IMR-90 (cell line): ENCODE measurements around the gene HYAL1.

Source experiments
- BHLHE40 ChIP-seq: fragments of 150-350 bp; IDR thresholded peaks from 2 replicates; pipeline ENCODE4 v1.6.1; 2016; ENCODE audit warnings: mild to moderate bottlenecking, low read depth, low read length
- CEBPB ChIP-seq: IDR thresholded peaks from 2 replicates; pipeline ENCODE4 v1.6.1; 2012; ENCODE audit warnings: low read depth, low read length, improper control_type of control experiment
- CHD1 ChIP-seq: IDR thresholded peaks from 2 replicates; pipeline ENCODE4 v1.6.1; 2012; ENCODE audit warnings: low read depth, low read length, improper control_type of control experiment
- CTCF ChIP-seq: conservative IDR thresholded peaks from 2 replicates; pipeline ENCODE4 v1.5.1; 2012; ENCODE audit warnings: mild to moderate bottlenecking, low read depth, low read length, improper control_type of control experiment
- MAFK ChIP-seq: IDR thresholded peaks from 2 replicates; pipeline ENCODE4 v1.6.1; 2012; ENCODE audit warnings: low read depth, low read length, improper control_type of control experiment
- MXI1 ChIP-seq: IDR thresholded peaks from 2 replicates; pipeline ENCODE4 v1.6.1; 2012; ENCODE audit warnings: low read depth, mild to moderate bottlenecking, low read length, moderate library complexity, borderline replicate concordance
- POLR2A ChIP-seq: IDR thresholded peaks from 2 replicates; pipeline ENCODE4 v1.6.1; 2012; ENCODE audit warnings: mild to moderate bottlenecking, low read depth, low read length
- RAD21 ChIP-seq: IDR thresholded peaks from 2 replicates; pipeline ENCODE4 v1.6.1; 2012; ENCODE audit warnings: low read length, improper control_type of control experiment
- SMC3 ChIP-seq: fragments of 150-350 bp; IDR thresholded peaks from 2 replicates; pipeline ENCODE4 v1.6.1; 2016; ENCODE audit warnings: low read depth, mild to moderate bottlenecking, antibody characterized with exemption, low read length, moderate library complexity
- TF ChIP-seq, protein P1 (sequence below): fragments of 150-350 bp; IDR thresholded peaks from 2 replicates; pipeline ENCODE4 v1.6.1; 2017; ENCODE audit warnings: mild to moderate bottlenecking, antibody characterized with exemption, low read length, low read depth
- TF ChIP-seq, protein P2 (sequence below): fragments of 150-350 bp; IDR thresholded peaks from 2 replicates; pipeline ENCODE4 v1.6.1; 2016; ENCODE audit warnings: low read depth, mild to moderate bottlenecking, low read length, moderate library complexity, borderline replicate concordance

DNA sequence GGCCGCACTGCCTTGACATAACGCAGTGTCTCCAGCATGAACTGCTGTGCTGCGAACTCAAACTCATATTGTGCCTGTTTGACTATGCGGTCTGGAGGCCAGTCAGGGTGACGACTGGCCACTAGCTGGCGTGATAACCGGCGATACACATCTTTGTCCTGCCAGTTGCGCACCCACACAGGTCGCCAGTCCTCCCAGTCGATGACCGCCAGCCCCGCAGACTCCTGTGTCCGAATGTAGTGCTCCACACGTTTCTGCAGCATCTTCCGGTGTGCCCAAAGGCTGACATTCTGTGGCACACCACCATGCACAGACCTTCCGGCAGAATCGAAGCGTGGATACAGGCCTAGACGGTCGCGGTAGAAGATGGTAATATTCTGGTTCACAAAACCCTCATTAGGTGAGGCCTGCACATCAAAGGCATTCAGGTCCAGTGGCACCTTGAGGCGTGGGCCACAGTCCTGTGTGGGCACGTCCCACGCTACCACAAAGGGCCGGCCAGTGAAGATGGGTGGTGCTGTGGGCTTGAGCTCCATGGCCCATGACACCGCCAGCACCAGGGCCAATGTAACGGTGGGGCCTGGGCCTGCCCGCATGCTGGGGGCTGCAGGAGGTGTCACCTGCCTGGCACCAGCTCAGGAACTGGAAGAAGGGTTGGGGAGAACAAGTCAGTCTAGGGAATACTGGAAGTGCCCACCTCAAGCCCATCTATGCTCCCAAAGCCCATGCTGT is 16.7 kb upstream of the HYAL1 start:
- no peak for TF ChIP-seq CTCF
- TF ChIP-seq RAD21, result no peak
- TF ChIP-seq SMC3, result no peak
- no peak for TF ChIP-seq POLR2A
- TF ChIP-seq CEBPB, result no peak
- no peak for TF ChIP-seq BHLHE40
- TF ChIP-seq, protein P1, sequence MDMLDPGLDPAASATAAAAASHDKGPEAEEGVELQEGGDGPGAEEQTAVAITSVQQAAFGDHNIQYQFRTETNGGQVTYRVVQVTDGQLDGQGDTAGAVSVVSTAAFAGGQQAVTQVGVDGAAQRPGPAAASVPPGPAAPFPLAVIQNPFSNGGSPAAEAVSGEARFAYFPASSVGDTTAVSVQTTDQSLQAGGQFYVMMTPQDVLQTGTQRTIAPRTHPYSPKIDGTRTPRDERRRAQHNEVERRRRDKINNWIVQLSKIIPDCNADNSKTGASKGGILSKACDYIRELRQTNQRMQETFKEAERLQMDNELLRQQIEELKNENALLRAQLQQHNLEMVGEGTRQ, result no peak
- no peak for TF ChIP-seq CHD1
- TF ChIP-seq MAFK, result no peak
- TF ChIP-seq, protein P2, sequence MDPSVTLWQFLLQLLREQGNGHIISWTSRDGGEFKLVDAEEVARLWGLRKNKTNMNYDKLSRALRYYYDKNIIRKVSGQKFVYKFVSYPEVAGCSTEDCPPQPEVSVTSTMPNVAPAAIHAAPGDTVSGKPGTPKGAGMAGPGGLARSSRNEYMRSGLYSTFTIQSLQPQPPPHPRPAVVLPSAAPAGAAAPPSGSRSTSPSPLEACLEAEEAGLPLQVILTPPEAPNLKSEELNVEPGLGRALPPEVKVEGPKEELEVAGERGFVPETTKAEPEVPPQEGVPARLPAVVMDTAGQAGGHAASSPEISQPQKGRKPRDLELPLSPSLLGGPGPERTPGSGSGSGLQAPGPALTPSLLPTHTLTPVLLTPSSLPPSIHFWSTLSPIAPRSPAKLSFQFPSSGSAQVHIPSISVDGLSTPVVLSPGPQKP, result no peak
- no peak for TF ChIP-seq MXI1
